ENCODE results near the gene TSPAN11. TPM values are rescaled to one million over a fixed set of nuclear protein-coding genes. Genes with fewer than 3 reads are reported as not detected.

The TSPAN11 gene
- total and polyA plus RNA-seq, 4 donors = 0.13 to 1.2 (median 0.44) TPM

DNA sequence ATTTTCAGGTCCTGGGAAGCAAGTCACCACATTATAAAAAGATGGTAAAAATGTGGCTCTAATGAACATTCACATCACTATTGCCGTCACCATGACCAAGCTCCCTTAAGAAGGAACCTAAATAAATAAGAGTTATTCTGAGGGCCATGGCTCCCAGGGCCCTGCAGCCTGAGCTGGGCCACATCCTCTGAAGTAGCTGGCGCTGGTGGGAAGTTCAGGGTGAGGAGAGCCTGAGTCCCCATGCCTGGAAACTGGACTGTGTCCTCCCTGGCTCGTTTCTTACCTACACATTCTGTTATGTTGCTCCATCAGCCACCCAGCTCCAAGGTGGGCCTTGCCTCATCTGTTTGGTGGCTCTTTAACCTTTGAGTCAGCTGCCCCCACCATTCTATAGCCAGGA, 42.5 kb downstream of the TSPAN11 start:
- no peak overlapping the region for H3K9ac ChIP-seq (ENCODE audit: low read depth in 1 of 2, low read length in 2 of 2)
- WGBS = 80% methylated on average over 3 of the region's 3 CpGs
- DNase-seq (ENCODE audit: low spot score) = no peak
- no peak overlapping the region for H3K27ac ChIP-seq (ENCODE audit: low read depth in 1 of 2, low read length in 2 of 2)
- no peaks in the 10 kb centered on the region for H3K4me1 ChIP-seq (ENCODE audit: control insufficient read depth in 4 of 4, insufficient read depth in 4 of 4, low read length in 3 of 4)
- H3K36me3 ChIP-seq (ENCODE audit: control insufficient read depth in 4 of 4, insufficient read depth in 3 of 4, low read depth in 1 of 4, low read length in 3 of 4) = no peaks in the 10 kb centered on the region
- no peak for TF ChIP-seq ATF3 (IDR thresholded peaks at IDR 0.05)
- TF ChIP-seq HNF4A (conservative IDR thresholded peaks at IDR 0.05) = no peak
- TF ChIP-seq FOXA2 (IDR thresholded peaks at IDR 0.05) = no peak
- no peak for TF ChIP-seq ZBTB33 (IDR thresholded peaks at IDR 0.05)
- TF ChIP-seq RXRA (IDR thresholded peaks at IDR 0.05) = no peak
- TF ChIP-seq, protein P1, sequence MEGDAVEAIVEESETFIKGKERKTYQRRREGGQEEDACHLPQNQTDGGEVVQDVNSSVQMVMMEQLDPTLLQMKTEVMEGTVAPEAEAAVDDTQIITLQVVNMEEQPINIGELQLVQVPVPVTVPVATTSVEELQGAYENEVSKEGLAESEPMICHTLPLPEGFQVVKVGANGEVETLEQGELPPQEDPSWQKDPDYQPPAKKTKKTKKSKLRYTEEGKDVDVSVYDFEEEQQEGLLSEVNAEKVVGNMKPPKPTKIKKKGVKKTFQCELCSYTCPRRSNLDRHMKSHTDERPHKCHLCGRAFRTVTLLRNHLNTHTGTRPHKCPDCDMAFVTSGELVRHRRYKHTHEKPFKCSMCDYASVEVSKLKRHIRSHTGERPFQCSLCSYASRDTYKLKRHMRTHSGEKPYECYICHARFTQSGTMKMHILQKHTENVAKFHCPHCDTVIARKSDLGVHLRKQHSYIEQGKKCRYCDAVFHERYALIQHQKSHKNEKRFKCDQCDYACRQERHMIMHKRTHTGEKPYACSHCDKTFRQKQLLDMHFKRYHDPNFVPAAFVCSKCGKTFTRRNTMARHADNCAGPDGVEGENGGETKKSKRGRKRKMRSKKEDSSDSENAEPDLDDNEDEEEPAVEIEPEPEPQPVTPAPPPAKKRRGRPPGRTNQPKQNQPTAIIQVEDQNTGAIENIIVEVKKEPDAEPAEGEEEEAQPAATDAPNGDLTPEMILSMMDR (IDR thresholded peaks at IDR 0.05; ENCODE audit: low read depth, low read length, missing input control) = no peak
- no peak for TF ChIP-seq YY1 (IDR thresholded peaks at IDR 0.05)
- no peak for TF ChIP-seq RAD21 (IDR thresholded peaks at IDR 0.05)
- no peak for TF ChIP-seq SP1 (IDR thresholded peaks at IDR 0.05)
- TF ChIP-seq JUND (IDR thresholded peaks at IDR 0.05) = no peak
- TF ChIP-seq, protein P2, sequence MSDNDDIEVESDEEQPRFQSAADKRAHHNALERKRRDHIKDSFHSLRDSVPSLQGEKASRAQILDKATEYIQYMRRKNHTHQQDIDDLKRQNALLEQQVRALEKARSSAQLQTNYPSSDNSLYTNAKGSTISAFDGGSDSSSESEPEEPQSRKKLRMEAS (IDR thresholded peaks at IDR 0.05) = no peak
- TF ChIP-seq, protein P3, sequence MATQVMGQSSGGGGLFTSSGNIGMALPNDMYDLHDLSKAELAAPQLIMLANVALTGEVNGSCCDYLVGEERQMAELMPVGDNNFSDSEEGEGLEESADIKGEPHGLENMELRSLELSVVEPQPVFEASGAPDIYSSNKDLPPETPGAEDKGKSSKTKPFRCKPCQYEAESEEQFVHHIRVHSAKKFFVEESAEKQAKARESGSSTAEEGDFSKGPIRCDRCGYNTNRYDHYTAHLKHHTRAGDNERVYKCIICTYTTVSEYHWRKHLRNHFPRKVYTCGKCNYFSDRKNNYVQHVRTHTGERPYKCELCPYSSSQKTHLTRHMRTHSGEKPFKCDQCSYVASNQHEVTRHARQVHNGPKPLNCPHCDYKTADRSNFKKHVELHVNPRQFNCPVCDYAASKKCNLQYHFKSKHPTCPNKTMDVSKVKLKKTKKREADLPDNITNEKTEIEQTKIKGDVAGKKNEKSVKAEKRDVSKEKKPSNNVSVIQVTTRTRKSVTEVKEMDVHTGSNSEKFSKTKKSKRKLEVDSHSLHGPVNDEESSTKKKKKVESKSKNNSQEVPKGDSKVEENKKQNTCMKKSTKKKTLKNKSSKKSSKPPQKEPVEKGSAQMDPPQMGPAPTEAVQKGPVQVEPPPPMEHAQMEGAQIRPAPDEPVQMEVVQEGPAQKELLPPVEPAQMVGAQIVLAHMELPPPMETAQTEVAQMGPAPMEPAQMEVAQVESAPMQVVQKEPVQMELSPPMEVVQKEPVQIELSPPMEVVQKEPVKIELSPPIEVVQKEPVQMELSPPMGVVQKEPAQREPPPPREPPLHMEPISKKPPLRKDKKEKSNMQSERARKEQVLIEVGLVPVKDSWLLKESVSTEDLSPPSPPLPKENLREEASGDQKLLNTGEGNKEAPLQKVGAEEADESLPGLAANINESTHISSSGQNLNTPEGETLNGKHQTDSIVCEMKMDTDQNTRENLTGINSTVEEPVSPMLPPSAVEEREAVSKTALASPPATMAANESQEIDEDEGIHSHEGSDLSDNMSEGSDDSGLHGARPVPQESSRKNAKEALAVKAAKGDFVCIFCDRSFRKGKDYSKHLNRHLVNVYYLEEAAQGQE (IDR thresholded peaks at IDR 0.05) = no peak
- no peak for TF ChIP-seq NR2F2 (IDR thresholded peaks at IDR 0.05)
- TF ChIP-seq TAF1 (conservative IDR thresholded peaks at IDR 0.05) = no peak
- TF ChIP-seq EGR1 (IDR thresholded peaks at IDR 0.05; ENCODE audit: low read depth in 2 of 2) = no peak
- no peak for TF ChIP-seq GABPA (IDR thresholded peaks at IDR 0.05 in 1 of 2, conservative IDR thresholded peaks at IDR 0.05 in 1 of 2)
- no peak for TF ChIP-seq HNF4G (IDR thresholded peaks at IDR 0.05)
- no peak for TF ChIP-seq FOXA1 (IDR thresholded peaks at IDR 0.05)
- H3K9me3 ChIP-seq (ENCODE audit: control insufficient read depth in 4 of 4, low read length in 3 of 4) = no peaks in the 10 kb centered on the region
- H3K27me3 ChIP-seq (ENCODE audit: control insufficient read depth in 4 of 4, insufficient read depth in 4 of 4, low read length in 3 of 4) = peaks cover 0 to 8% (median 0%) of the 10 kb centered on the region in 4 donors
- no peak overlapping the region for H3K4me3 ChIP-seq (ENCODE audit: low read depth in 1 of 3, low read length in 3 of 3)
